CD4-positive, alpha-beta T cell treated with Interferon alpha-2 for 1 hour (primary cell): ENCODE measurements around the gene IKBKG.
"Not testable (repeated sequence)": the region's sequence is repeated elsewhere in the genome, so short reads cannot be mapped to it uniquely, and the experiment has no call there.

Experiments
- DNase-seq, 2 donors: peaks; one replicate each; pipeline ENCODE4 v3.0.0-alpha.2; 2020 to 2022

The IKBKG gene

DNA sequence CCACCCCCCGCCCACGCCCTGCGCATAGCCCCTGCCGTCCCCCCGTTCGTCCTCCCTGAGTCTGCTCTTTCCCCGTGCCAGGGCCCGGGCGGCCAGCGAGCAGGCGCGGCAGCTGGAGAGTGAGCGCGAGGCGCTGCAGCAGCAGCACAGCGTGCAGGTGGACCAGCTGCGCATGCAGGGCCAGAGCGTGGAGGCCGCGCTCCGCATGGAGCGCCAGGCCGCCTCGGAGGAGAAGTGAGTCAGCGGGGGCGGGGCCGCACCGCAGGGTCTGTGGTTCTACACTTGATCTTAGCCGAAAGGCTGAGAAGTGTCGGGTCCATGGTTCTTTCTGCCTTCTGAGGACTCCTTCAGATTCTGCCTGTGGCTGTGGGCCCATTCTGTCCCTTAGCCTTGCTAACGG is 12.9 kb downstream of the IKBKG start:
- not testable (repeated sequence) for DNase-seq

DNA sequence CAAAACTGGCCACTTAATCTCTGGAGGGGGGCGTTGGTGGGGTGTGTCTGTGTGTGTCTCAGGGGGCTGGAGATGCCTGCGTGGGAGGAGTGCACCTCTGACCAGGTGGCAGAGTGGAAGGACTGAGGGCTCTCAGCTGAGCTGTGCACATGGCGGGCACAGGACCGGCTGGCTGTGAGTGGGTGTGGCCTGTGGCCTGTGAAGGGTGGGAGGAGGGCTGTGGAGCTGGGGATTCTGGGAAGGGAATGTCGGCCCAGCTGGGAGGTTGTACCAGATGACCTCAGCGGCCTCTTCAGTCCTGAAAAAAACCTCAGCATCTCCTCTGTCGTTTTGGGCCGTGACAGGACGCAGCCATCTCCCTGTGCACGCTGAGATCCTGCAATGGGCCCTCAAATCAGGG is 14.9 kb downstream of the IKBKG start:
- not testable (repeated sequence) for DNase-seq

DNA sequence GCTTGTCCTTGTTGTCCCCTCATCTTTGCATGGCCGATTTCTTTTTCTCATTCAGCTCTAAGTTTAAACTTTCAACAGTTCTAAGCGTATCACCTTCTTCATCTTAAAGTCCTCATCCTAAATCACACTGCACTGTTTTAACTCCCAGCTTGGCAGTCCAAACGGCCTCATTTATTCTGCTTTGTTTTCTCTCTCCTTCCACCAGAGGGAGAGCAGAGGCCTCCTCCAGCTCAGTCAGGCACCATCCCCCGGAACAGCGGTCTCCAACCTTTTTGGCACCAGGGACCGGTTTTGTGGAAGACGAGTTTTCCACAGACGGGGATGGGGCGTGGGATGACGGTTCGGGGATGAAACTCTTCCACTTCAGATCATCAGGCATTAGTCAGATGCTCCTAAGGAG is 22.9 kb downstream of the IKBKG start:
- not testable (repeated sequence) for DNase-seq

DNA sequence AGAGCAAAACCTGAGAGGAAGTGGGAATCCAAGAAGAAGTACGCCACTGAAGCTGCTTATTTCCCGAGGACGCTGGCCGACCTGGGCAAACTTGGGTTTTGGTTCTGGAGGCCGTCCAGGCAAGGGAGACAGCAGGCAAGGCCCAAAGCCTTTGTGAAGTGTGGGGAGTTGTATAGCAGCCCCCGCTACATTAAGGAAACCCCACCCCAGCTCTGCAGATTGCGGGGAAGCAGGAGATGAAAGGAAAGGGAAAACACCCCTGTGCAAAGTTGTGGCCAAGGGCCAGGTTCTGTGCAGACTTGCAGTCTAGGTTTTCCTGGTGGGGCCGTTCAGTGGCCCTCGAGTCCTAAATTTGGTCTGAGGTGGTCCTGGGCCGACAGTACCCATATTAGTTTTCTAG is 25.6 kb downstream of the IKBKG start:
- not testable (repeated sequence) for DNase-seq

DNA sequence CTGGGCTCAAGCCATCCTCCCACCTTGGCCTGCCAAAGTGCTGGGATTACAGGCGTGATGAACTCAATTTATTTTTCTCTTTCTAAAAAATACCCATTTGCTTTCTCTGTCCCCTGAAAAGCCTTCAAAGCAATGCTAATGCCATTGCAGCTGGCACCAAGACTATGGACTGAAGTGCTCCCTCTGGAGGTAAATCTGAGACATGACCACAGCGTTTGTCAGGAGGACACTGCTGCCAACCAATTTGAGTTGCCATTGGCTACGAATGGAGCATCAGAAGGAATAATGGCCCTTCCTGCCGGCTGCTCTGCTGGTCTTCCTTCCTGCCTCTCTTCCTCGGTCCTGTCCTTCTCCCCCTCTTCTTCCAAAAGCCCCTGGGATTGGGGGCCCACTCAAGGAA is 27.7 kb downstream of the IKBKG start:
- DNase-seq, result not testable (repeated sequence)

DNA sequence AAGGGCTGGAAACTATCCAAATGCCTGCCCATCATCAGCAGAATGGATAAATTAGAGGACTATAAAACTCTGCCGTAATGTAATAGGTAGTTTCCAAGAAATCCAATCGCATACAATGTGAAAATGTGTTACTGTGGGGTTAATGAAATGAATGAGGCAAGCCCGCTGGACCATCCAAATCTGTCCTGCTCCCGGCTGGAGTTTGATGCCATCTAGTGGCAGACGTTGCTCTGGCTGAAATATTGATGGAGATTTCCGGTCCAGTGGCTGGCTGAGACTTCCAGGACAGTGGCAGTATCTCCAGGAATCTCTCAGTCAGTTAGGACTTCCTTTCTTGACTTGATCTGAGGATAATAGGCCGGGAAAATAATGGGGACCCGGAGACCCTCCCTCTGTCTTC is 35.6 kb downstream of the IKBKG start:
- DNase-seq, result not testable (repeated sequence)

DNA sequence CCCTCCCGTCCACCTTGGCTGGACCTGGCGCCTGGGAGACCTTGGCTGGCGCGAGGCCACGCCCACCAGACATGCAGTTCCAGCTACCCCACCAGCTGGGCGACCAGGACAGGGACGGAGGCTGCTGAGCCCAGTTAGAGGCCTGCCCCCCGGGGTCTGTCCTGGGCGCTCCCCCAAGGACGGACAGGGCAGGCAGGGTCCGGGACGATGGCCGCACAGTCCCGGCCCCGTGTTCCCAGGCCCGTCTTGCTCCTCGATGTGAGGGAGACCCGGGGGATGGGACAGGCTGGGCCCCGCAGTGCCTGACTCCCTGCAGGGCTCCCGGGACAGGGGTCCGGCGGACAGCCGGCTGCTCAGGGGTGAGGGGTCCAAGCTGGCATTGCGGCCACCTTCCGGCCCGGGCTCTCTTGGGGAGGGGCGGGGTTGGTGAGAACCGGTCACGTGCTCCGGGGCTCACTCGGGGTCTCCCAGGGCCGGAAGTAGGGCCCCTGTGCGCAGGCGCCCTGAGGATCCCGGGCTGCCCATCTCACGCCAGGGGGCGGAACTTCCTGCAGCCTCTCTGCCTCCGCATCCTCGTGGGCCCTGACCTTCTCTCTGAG is 37.3 kb downstream of the IKBKG start, which contains the start of gene CTAG1A:
Gene CTAG1A (plus strand): TSS at position 549 of the 599 bp plus-strand sequence. CDS start 74 bp downstream, outside the sequence.
- not testable (repeated sequence) for DNase-seq

DNA sequence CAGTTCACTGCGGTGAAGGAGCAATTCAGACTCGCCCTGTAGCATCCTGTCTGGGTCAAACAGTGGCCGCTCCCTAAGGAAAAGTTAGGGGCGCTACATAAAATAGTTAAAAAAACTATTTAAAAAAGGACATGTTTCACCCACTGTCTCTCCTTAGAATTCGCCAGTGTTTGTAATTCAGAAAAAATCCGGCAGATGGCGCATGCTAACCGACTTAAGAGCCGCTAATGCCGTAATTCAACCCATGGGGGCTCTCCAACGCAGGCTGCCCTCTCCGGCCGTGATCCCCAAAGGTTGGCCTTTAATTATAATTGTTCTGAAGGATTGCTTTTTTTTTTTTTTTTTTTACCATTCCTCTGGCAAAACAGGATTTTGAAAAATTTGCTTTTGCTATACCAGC is 43.0 kb downstream of the IKBKG start:
- not testable (repeated sequence) for DNase-seq

DNA sequence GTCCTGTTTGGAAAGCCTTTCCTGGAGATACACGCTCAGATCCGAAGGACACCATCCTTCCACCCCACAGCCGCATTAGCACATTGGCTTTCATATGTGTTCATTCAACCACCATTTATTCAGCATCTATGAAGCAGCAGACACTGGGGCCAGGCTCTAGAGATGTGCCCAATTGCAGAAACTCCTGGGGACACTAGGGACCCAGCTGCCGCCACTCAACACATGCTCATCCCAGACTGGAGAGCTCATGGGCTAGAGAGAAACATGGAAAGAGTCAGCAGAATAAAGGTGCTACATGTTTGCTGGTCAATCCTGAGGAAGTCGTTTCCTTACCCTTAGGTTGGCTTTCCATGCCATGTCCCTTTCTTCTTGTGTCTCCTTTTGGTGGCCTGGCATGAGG is 45.1 kb downstream of the IKBKG start:
- no peak for DNase-seq

DNA sequence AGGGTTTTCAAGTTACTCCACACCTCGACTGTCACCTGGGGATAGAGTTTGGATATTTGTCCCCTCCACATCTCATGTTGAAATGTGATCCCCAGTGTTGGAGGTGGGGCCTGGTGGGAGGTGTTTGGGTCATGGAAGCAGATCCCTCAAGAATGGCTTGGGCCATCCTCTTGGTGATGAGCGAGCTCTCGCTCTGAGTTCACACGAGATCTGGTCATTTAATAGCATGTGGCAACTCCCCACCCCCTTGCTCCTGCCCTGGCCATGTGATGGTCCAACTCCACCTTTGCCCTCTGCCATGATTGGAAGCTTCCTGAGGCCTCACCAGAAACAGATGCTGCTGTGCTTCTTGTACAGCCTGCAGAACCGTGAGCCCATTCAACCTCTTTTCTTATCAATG is 45.8 kb downstream of the IKBKG start:
- no peak for DNase-seq

DNA sequence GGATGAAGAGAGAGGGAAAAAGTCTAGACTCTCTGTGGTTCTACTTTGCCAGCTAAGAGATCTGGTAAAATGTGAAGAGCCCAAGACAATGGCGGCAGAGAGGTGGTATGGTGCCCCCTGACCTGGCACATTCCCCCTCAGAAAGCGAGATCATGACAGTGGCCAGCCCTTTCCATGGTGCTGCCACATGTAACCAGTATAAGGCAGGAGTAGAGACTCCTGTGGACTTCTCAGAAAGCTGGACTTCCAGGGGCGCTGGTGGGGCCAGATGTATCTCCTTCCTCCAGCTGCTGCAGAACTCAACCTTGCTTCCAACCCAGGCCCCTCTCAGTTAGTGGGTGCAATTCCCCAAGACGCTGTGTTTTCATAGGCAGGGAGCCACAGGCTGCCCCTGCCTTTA is 47.1 kb downstream of the IKBKG start:
- no peak for DNase-seq

DNA sequence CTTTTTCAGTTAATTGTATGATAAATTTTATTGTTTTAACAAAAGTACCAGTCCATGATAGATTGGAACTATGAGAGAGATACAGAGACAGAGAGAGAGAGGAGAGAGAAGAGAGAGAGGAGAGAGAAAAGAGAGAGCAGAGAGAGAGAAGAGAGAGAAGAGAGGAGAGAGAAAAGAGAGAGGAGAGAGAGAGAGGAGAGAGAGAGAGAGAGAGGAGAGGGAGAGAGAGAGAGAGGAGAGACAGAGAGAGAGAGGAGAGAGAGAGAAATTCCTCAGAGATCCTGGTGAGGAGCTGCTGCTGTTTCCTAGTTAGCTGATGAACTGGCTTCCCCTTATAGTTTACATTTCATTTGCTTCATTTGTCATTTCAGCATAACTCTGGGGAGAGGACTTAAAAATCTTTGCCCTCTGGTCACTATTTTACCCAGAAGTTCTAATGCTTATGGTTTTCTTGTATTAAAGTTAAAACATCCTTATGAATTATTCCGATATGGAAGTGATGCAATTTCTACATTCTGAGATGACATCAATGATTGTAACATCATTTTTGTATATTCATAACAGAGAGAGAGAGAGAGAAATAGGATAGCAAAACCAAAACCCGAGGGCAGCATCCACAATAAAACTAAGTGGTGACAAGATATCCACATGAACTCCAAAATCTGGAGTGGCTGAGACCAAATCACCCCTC is 48.3 kb downstream of the IKBKG start:
- no peak for DNase-seq

DNA sequence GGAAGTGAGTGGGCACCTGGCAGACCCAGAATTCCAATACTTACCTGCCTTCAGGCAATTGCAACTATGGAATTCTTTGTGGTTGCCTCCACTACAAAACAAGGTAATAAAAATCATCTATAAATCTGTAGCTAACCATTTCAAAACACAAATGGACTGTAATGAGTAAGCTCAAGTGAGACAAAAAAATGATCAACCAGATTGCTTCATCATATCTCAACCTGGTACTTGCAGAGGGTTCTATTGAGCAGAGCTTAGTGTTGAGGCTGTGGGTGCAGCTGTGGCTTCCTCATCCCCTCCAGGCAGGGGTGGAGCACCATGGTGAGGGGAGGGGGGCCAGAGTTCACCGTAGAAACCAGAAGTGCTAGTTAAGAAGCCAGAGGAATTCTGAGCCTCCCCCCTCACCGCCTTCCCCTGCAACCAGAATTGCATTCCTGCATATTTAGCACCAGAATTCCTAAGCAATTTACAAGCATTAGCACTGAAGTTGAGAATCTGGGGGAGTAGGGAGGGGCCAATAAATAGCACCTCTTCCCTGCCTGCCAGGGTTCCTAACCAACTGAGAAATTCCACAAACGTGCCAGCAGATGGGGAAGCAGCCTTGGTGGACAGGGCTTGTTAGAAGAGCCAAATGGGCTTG is 49.0 kb downstream of the IKBKG start:
- DNase-seq, result no peak

DNA sequence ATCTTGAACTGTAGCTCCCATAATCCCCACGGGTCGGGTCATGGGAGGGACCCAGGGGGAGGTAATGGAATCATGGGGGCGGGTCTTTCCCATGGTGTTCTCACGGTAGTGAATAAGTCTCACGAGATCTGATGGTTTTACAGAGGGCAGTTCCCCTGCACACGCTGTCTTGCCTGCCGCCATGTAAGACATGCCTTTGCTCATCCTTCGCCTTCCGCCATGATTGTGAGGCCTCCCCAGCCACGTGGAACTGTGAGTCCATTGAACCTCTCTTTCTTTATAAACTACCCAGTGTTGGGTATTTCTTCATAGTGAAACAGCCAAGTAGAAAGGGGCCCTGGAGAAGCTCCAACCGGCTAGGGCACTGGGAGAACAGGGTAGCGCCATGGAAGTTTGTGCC is 49.8 kb downstream of the IKBKG start:
- no peak for DNase-seq

DNA sequence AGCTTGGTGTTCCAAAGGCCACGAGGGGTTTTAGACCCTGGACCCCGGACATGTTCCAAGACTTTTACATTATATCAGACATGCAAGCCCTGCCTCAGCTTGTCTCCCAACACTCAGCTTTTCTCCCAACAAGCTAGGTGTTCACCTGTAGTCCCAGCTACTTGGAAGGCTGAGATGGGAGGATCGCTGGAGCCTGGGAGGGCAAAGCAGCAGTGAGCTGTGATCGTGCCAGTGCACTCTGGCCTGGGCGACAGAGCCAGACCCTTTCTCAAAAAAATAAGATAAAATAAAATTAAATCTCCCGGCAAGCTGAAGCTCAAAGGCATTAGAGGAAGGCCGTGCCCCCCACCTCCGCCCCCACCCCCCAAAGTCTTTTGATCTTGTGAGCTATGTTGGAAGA is 51.2 kb downstream of the IKBKG start:
- DNase-seq, result no peak

DNA sequence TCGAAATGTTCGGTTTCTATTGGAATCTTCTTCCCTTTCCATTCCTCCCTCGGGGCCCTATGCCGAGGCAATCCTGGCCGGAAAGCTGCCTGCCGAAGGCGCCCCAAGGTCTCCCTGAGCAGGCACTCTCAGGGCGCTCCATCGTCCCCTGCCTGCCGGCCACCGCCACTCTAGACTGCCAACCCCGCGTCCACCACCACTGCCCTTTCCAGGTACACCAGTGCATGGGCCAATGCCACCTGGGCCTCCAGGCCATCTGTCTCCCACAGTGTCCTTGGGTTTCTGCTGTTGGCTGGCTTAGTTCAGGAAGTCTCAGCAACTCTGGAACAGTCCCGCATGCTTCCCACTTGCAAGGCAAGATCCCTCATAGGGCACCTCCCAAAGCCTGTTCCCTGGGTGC is 52.1 kb downstream of the IKBKG start:
- no peak for DNase-seq

DNA sequence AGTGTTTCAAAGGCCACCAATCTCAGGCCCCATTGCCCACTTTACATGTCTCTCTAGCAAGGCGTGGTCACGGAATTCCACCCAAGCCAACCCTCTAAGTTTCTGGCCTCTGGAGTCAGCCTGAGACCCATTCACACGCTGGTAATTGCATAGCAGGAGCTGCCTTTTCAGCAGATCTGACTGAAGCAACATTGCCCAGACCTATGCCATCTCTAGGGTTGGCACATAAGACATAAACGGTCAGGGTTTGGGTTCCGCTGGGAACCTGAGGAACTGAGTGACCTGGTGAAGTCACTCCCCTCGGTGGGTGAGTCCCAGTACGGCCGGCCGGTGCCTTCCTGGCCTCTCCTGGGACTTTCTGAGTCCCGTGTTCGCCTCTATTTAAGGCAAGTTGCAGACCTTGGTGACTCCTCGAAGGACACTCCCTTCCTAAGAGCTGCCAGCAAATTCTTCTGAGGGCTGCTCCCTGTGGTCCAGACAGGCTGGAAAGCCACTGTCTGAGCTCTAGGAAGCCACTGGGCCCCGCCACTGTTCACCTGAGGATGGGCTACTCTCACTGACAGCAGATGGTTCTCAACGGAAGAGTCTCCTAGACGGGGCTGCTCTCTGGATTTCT is 53.4 kb downstream of the IKBKG start:
- DNase-seq, result no peak

DNA sequence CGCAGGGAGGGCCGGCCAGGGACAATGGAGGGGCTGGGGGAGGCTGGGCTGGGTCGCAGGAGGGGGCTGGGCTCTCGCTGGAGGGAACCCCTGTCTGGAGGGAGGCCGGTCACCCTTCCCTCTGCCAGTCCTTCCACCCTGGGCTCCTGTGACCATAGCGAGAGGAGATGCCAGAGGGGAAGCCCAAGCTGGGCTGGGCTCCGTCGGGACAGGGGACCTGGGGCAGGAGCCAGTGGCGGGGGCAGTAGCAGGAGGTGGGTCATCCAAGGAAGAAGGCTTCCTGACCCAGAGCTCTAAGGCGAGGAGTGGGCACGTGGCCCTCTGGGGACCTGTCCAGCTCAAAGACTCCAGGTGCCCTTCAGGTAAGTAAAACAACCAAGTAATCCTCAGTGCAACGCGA is 54.8 kb downstream of the IKBKG start:
- no peak for DNase-seq

DNA sequence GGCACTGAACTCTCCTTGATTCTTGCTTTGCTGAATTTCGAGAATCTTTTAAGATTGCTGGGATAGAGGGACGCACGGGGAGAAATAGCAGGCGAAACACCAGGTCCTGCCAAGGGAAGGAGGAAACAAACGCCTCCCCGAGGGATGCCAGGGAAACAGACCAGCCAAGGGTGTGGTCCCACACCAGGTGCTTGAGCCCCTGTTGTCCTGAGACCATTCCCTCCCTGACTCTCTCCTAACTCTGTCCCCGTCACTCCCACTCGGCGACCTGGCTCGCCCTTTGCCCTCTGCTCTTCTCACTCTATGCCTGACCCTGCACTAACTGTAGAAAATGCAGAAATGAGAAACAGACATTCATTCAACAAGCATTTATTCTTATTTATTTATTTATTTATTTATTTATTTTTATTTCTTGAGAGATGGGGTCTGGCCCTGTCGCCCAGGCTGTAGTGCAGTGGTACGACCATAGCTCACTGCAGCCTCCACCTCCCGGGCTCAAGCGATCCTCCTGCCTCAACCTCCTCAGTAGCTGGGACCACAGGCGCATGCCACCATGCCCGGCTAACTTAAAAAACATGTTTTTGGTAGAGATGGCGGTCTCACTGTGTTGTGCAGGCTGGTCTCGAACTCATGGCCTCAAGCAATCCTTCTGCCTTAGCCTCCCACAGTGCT is 55.5 kb downstream of the IKBKG start:
- DNase-seq, result no peak

DNA sequence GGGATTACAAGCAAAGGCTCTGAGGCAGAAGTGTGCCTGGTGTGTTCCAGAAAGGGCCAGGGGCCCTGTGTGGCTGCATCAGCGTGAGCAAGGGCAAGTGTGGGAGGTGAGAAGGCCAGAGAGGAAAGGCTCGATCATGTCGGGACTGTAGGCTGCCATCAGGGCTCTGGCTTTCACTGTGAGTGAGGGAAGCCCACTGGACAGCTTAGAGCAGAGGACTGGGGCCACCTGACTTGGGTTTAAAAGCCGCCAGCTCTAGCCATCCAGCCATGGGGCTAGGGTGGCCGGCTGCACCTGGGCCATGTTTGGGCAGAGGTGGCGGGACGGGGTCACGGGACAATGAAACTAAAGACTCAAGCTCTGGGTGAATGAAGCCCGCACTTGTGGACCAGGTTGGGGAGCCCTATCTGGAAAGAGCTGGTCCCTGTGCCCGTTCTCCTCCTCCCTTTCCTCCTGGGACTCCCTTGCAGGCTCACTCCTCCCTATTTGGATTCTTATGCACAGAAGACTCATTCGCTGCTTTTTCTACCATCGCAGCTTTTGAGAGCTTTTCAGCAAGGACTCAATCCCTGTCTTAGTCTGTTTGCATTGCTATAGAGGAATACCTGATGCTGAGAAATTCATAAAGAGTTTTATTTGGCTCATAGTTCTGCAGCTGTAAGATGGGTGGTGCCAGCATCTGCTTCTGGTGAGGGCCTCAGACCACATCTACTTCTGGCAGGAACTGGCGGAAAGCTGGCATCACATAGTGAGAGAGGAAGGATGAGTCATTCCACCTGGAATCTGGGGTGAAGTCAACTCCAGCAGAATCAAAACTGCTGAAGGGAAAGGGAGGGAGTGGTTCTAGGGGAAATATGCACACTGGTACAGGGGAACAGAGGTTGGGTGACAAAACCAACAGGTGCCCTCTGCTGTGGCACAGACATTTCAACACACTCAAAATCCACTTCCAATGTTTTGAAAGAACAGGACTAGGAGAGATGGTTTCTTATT is 56.3 kb downstream of the IKBKG start:
- DNase-seq, result no peak

DNA sequence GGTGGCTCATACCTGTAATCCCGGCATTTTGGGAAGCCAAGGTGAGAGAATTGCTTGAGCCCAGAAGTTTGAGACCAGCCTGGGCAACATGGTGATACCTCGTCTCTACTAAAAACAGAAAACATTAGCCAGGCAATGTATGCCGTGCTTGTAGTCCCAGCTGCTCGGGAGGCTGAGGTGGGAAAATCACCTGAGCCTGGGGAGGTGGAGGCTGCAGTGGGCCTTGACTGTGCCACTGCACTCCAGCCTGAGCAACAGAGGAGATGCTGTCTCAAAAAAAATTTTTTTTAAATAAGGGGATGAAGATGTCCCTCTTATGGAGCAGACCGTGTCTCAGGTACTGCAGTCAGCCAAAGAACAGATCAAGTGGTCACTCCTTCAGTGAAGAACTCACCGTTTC is 58.1 kb downstream of the IKBKG start:
- DNase-seq, result no peak

DNA sequence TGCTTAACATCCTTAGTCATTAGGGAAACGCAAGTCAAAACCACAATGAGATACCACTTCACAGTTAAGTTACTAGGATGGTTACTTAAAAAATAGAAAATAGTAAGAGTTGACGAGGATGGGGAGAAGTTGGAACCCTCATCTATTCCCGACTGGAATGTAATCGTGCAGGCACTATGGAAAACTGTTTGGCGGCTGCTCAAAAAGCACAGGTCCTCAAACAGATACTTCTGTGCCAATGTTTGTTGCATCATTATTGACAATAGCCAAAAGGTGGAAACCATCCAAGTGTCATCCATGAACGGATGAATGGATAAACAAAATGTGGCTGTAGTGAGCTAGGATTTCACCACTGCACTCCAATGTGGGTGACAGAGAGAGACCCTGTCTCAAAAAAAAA is 60.0 kb downstream of the IKBKG start:
- DNase-seq, result no peak
